Measurements from ENCODE around the gene SLC46A2.

DNA sequence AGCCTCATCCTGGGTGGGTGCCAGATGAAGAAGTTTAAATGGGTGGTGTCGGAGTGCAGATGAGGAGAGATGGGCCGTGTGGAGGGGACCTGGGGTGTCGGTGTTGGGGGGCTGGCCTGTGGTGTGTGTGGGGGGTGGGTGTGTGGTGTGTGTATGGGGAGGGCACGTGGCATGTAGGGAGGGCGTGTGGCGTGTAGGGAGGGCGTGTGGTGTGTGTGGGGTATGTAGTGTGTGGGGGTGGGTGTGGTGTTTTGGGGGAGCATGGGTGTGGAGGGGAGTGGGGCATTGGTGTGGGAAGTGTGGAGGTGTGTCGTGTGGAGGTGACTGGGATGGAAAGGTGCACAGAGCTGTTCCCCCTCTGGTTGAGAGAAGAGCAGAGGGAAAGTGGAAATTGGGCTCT is 34.5 kb downstream of the SLC46A2 start:
- no peak for TF ChIP-seq CTCF (IDR thresholded peaks at IDR 0.05)
- no peak for TF ChIP-seq POLR2A (IDR thresholded peaks at IDR 0.05)
- no peak for TF ChIP-seq POLR2AphosphoS5 (IDR thresholded peaks at IDR 0.05)

Measured in transverse colon (tissue), 4 donors.